Nephron (organoid): Measurements from ENCODE around the gene ORM1.
"Not testable (repeated sequence)": the region's sequence is repeated elsewhere in the genome, so short reads cannot be mapped to it uniquely, and the experiment has no call there.

Experiments
- H3K27ac Mint-ChIP-seq, 3 experiments: 2 replicates each; pipeline ENCODE4 v1.8.0; 2020; ENCODE audit warnings: mixed read lengths in 3 of 3, mild to moderate bottlenecking in 2 of 3, moderate library complexity in 1 of 3
- H3K27me3 Mint-ChIP-seq: 2 replicates; pipeline ENCODE4 v1.8.0; 2021; ENCODE audit warnings: low read depth, mild to moderate bottlenecking, moderate library complexity, mixed read lengths
- H3K36me3 Mint-ChIP-seq: 2 replicates; pipeline ENCODE4 v1.8.0; 2020; ENCODE audit warnings: low read depth, mixed read lengths
- H3K4me1 Mint-ChIP-seq: 2 replicates; pipeline ENCODE4 v1.8.0; 2020; ENCODE audit warnings: mixed read lengths
- H3K4me3 Mint-ChIP-seq, 3 experiments: 2 replicates each; pipeline ENCODE4 v1.8.0; 2020; ENCODE audit warnings: mild to moderate bottlenecking in 3 of 3, mixed read lengths in 3 of 3, moderate library complexity in 2 of 3
- H3K9me3 Mint-ChIP-seq: 2 replicates; pipeline ENCODE4 v1.8.0; 2020; ENCODE audit warnings: mixed read lengths
- TF ChIP-seq, protein P1 (sequence below), 3 experiments: fragments of 200-600 bp; sonication (generic); IDR thresholded peaks; one replicate each; pipeline ENCODE4 v1.5.0; 2021; ENCODE audit warnings: antibody characterized with exemption in 3 of 3; ENCODE audit not compliant: unreplicated experiment in 3 of 3

Gene ORM1

DNA sequence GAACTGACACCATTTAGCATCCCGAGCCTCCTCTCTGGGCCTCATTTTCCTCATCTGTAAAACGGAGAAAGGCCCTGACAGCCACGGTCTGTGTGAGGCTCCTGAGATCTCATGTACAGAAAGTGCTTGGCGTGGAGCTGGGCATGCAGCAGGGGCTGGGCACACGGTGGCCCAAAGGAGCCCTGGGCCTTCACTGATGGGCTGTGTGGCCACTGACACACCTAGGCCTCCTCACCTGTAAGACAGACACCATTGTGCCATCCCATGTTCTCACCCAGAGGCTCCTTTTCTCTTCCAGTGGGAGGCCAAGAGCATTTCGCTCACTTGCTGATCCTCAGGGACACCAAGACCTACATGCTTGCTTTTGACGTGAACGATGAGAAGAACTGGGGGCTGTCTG lies 1.6 kb downstream of the ORM1 start:
- H3K36me3 Mint-ChIP-seq: no peaks in the 10 kb centered on the region
- TF ChIP-seq, protein P1, sequence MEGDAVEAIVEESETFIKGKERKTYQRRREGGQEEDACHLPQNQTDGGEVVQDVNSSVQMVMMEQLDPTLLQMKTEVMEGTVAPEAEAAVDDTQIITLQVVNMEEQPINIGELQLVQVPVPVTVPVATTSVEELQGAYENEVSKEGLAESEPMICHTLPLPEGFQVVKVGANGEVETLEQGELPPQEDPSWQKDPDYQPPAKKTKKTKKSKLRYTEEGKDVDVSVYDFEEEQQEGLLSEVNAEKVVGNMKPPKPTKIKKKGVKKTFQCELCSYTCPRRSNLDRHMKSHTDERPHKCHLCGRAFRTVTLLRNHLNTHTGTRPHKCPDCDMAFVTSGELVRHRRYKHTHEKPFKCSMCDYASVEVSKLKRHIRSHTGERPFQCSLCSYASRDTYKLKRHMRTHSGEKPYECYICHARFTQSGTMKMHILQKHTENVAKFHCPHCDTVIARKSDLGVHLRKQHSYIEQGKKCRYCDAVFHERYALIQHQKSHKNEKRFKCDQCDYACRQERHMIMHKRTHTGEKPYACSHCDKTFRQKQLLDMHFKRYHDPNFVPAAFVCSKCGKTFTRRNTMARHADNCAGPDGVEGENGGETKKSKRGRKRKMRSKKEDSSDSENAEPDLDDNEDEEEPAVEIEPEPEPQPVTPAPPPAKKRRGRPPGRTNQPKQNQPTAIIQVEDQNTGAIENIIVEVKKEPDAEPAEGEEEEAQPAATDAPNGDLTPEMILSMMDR (IDR thresholded peaks at IDR 0.05; ENCODE audit: unreplicated experiment in 3 of 3): no peak

DNA sequence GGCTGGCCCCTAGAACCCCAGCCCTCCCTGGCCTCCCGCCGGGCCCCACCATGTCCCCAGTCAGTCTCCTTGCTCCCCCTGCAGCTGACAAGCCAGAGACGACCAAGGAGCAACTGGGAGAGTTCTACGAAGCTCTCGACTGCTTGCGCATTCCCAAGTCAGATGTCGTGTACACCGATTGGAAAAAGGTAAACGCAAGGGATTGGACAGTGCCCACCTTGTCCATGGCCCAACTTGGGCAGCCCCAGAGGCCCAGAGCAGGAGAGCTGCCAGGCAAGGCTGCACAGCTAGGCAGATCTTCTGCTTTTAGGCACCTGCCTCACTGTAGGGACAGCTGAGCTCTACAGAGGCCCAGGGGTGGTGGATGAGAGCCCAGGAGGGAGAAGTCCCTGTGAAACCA lies 2.1 kb downstream of the ORM1 start:
- not testable (repeated sequence) for H3K27me3 Mint-ChIP-seq, H3K27ac Mint-ChIP-seq, H3K9me3 Mint-ChIP-seq, H3K4me1 Mint-ChIP-seq, H3K36me3 Mint-ChIP-seq, H3K4me3 Mint-ChIP-seq

More for the DNA sequence above, 1.6 kb downstream of the ORM1 start:
- H3K9me3 Mint-ChIP-seq: no peaks in the 10 kb centered on the region
- H3K4me1 Mint-ChIP-seq: no peaks in the 10 kb centered on the region
- no peak overlapping the region for H3K4me3 Mint-ChIP-seq
- H3K27ac Mint-ChIP-seq: no peak overlapping the region
- no peaks in the 10 kb centered on the region for H3K27me3 Mint-ChIP-seq

DNA sequence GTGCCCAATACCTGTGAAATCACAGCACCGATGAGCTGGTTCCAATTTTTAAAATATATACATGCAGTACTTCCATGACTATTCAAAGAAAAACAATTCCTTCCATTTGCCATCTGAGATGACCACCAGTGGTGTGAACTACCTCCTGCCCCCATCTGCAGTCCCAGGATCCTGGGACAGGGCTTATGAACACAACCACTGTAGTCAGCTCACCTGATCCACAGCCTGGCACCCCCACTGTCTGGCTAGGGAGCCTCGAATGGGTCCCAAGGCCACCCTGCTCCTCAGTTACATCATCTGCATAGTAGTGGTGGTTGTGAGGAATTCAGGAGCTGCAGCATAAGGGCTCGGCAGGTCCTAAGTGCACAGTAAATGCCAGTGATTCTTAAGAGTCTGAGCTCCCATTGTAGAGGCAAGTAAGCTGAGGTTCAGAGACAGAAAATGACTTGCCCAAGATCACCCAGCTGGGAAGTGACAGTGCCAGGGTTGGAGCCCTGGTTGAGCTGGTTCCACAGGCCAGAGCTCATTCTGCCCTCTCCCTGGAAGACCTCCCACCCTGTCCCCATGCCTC lies 2.9 kb downstream of the ORM1 start:
- H3K27ac Mint-ChIP-seq, H3K9me3 Mint-ChIP-seq, H3K4me3 Mint-ChIP-seq, H3K36me3 Mint-ChIP-seq, H3K27me3 Mint-ChIP-seq, H3K4me1 Mint-ChIP-seq: not testable (repeated sequence)

DNA sequence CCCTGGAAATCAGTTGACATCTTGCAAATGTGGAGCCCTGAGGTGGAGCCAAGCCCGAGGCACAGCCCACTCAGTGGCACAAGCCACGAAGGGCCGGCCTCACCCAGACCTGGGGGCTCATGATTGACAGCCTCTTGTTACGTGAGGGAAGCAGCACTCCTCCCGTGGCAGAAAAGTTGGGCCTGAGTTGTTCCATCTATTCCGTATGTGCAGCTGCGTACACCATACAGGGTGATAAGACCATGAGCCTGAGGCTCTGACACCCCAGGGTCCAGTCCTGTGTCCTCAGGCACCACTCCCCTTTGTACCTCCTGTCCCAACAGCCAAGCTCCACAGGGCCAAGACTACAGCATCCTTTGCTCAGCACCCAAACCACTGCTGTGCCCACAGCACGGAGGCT lies 4.9 kb downstream of the ORM1 start:
- H3K27me3 Mint-ChIP-seq: no peaks in the 10 kb centered on the region
- no peaks in the 10 kb centered on the region for H3K4me1 Mint-ChIP-seq
- no peak overlapping the region for H3K27ac Mint-ChIP-seq
- H3K36me3 Mint-ChIP-seq: no peaks in the 10 kb centered on the region
- no peaks in the 10 kb centered on the region for H3K9me3 Mint-ChIP-seq
- TF ChIP-seq, protein P1 (IDR thresholded peaks at IDR 0.05; ENCODE audit: unreplicated experiment in 3 of 3): no peak
- H3K4me3 Mint-ChIP-seq: no peak overlapping the region

DNA sequence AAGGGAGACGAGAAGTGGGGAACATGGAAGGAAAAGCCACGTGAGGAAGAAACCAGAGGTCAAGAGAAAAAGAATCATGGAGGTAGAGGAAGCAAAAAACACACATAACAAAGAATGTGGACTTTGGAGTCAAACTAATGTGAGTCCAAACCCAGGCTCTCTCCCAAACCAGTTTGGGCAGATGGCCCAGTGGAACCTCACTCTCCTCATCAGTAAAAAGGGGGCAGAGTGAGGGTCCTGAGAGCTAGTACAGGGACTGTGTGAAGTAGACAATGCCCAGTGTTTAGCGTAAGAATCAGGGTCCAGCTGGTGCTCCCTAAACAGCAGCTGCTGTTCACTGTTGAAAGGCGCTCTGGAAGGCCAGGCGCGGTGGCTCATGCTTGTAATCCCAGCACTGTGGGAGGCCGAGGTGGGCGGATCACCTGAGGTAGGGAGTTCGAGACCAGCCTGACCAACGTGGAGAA lies 5.5 kb downstream of the ORM1 start:
- not testable (repeated sequence) for H3K4me3 Mint-ChIP-seq, H3K36me3 Mint-ChIP-seq, H3K27me3 Mint-ChIP-seq, H3K27ac Mint-ChIP-seq, H3K4me1 Mint-ChIP-seq, H3K9me3 Mint-ChIP-seq

DNA sequence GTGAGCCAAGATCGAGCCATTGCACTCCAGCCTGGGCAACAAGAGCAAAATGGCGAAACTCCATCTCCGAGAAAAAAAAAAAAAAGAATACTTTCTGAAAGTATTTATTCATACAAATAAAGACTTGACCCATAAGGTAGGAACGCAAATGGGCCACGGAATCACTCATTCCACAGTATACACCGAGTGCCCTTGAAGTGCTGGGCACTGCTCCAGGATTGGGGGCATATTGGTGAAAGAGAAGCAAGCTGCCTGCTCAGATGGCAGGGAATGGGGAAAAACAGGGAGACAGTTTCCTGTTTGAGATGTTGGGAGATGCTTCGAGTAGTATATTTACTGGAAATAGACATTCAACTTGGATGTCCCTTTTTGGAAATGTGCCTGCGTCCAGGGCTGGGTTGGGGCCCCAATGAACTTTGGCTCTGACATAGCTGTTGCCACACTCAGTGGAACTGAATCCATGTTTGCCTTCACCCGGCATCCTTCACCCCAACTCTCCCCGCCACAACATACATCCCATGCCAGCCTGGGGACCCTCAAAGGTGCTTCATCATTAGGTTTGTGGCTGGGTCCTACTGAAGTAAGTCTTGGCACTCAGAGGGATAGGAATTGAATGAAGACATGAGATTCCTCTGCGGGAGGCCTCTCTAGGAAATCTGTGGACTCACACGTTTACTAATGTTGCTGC lies 6.2 kb downstream of the ORM1 start:
- not testable (repeated sequence) for H3K27ac Mint-ChIP-seq, H3K27me3 Mint-ChIP-seq, H3K36me3 Mint-ChIP-seq, H3K4me1 Mint-ChIP-seq, H3K9me3 Mint-ChIP-seq, H3K4me3 Mint-ChIP-seq

DNA sequence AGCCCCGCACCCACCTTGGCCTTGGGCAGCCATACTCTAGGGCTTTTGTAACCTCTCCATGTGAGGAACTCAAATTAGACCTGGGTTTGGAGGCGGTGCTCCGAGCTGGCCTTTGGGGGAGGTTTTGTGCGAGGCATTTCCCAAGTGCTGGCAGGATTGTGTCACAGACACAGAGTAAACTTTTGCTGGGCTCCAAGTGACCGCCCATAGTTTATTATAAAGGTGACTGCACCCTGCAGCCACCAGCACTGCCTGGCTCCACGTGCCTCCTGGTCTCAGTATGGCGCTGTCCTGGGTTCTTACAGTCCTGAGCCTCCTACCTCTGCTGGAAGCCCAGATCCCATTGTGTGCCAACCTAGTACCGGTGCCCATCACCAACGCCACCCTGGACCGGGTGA lies 6.7 kb downstream of the ORM1 start, which contains the start of gene ORM2:
Gene ORM2 (plus strand): TSS at position 245 of the 398 bp plus-strand sequence. CDS start 36 bp downstream, at position 281.
- not testable (repeated sequence) for H3K4me3 Mint-ChIP-seq, H3K27me3 Mint-ChIP-seq, H3K27ac Mint-ChIP-seq, H3K36me3 Mint-ChIP-seq, H3K4me1 Mint-ChIP-seq, H3K9me3 Mint-ChIP-seq

DNA sequence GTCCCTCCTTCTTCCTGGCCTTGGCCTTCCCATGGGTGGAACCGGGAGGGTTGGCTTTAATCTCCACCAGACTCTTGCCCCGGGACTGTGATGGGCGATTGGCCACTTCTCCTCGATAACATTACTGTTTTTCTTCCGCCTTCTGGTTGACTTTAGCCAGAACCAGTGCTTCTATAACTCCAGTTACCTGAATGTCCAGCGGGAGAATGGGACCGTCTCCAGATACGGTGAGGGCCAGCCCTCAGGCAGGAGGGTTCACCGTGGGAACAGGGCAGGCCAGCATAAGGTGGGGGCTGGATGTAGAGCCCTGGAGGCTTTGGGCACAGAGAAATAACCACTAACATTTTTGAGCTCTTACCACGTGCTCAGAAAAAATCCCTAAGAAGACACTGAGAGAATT lies 7.7 kb downstream of the ORM1 start:
- TF ChIP-seq, protein P1 (IDR thresholded peaks at IDR 0.05; ENCODE audit: unreplicated experiment in 3 of 3): no peak
- Mint-ChIP-seq H3K4me3 (no peak overlapping the region), H3K36me3 (peaks cover 4% of the 10 kb centered on the region), H3K27me3 (no peaks in the 10 kb centered on the region), H3K9me3 (no peaks in the 10 kb centered on the region), H3K27ac (no peak overlapping the region), H3K4me1 (no peaks in the 10 kb centered on the region)

DNA sequence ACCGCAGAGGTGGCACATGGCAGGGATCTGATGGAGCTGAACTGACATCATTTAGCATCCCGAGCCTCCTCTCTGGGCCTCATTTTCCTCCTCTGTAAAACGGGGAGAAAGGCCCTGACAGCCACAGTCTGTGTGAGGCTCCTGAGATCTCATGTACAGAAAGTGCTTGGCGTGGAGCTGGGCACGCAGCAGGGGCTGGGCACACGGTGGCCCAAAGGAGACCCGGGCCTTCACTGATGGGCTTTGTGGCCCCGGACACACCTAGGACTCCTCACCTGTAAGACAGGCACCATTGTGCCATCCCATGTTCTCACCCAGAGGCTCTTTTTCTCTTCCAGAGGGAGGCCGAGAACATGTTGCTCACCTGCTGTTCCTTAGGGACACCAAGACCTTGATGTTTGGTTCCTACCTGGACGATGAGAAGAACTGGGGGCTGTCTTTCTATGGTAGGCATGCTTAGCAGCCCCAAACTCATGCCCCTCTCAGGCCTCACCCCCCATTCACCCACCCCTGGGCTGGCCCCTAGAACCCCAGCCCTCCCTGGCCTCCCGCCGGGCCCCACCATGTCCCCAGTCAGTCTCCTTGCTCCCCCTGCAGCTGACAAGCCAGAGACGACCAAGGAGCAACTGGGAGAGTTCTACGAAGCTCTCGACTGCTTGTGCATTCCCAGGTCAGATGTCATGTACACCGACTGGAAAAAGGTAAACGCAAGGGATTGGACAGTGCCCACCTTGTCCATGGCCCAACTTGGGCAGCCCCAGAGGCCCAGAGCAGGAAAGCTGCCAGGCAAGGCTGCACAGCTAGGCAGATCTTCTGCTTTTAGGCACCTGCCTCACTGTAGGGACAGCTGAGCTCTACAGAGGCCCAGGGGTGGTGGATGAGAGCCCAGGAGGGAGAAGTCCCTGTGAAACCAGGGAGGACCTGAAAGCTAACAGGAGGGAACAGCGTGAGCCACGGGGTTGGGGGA lies 8.6 kb downstream of the ORM1 start:
- not testable (repeated sequence) for H3K9me3 Mint-ChIP-seq, H3K4me3 Mint-ChIP-seq, H3K4me1 Mint-ChIP-seq, H3K27me3 Mint-ChIP-seq, H3K27ac Mint-ChIP-seq, H3K36me3 Mint-ChIP-seq

DNA sequence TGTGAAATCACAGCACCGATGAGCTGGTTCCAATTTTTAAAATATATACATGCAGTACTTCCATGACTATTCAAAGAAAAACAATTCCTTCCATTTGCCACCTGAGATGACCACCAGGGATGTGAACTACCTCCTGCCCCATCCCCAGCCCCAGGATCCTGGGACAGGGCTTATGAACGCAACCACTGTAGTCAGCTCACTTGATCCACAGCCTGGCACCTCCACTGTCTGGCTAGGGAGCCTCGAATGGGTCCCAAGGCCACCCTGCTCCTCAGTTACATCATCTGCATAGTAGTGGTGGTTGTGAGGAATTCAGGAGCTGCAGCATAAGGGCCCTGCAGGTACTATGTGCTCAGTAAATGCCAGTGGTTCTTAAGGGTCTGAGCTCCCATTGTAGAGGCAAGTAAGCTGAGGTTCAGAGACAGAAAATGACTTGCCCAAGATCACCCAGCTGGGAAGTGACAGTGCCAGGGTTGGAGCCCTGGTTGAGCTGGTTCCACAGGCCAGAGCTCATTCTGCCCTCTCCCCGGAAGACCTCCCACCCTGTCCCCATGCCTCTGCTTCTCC lies 9.7 kb downstream of the ORM1 start:
- not testable (repeated sequence) for H3K27me3 Mint-ChIP-seq, H3K9me3 Mint-ChIP-seq, H3K36me3 Mint-ChIP-seq, H3K27ac Mint-ChIP-seq, H3K4me1 Mint-ChIP-seq, H3K4me3 Mint-ChIP-seq

DNA sequence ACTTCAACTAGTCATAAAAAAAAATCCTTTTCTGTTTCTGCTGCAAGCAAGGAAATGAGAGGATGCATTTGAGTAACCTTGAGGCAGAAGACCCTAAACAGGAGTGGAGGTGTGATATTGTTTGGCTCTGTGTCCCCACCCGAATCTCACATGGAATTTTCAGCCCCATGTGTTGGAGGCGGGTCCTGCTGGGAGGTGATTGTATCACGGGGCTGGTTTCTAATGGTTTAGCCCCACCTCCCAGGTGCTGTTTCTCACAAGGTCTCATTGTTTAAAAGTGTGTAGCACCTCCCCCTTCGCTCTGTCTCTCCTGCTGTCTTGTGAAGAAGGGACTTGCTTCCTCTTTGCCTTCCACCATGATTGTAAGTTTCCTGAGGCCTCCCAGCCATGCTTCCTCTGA lies 10.8 kb downstream of the ORM1 start:
- H3K36me3 Mint-ChIP-seq: peaks cover 13% of the 10 kb centered on the region
- H3K4me3 Mint-ChIP-seq, H3K27me3 Mint-ChIP-seq, H3K9me3 Mint-ChIP-seq, H3K27ac Mint-ChIP-seq, H3K4me1 Mint-ChIP-seq: not testable (repeated sequence)
